DOHH2 (cell line): ENCODE measurements around the gene RRN3.
"Not testable (repeated sequence)": the region's sequence is repeated elsewhere in the genome, so short reads cannot be mapped to it uniquely, and the experiment has no call there.

Experiments
- H3F3A ChIP-seq: fragments of 200-600 bp; sonication (generic), shearing (Covaris generic); 2 replicates; pipeline ENCODE4 v1.6.0; 2016; ENCODE audit warnings: antibody characterized with exemption, mild to moderate bottlenecking; ENCODE audit not compliant: control insufficient read depth, insufficient read depth
- H3K27ac ChIP-seq: fragments of 200-600 bp; sonication (generic); 2 replicates; pipeline ENCODE4 v1.5.1; 2014; ENCODE audit warnings: low read depth, mild to moderate bottlenecking, low read length, moderate library complexity
- H3K27me3 ChIP-seq: fragments of 200-600 bp; sonication (generic); 2 replicates; pipeline ENCODE4 v1.6.1; 2014; ENCODE audit warnings: mild to moderate bottlenecking, low read length, mixed read lengths; ENCODE audit not compliant: control insufficient read depth
- H3K36me3 ChIP-seq: fragments of 200-600 bp; sonication (generic); 2 replicates; pipeline ENCODE4 v1.6.1; 2014; ENCODE audit warnings: mild to moderate bottlenecking, low read length, moderate library complexity, mixed read lengths; ENCODE audit not compliant: control insufficient read depth
- H3K4me1 ChIP-seq: fragments of 200-600 bp; sonication (generic); 2 replicates; pipeline ENCODE4 v1.6.1; 2014; ENCODE audit warnings: mild to moderate bottlenecking, low read length, mixed read lengths; ENCODE audit not compliant: control insufficient read depth
- H3K4me2 ChIP-seq: fragments of 200-600 bp; sonication (generic); 2 replicates; pipeline ENCODE4 v1.6.0; 2014; ENCODE audit warnings: mild to moderate bottlenecking, low read length, moderate library complexity
- H3K4me3 ChIP-seq: fragments of 200-600 bp; sonication (generic); 2 replicates; pipeline ENCODE4 v1.5.1; 2014; ENCODE audit warnings: mild to moderate bottlenecking, low read length, mixed read lengths
- H3K79me2 ChIP-seq: fragments of 200-600 bp; sonication (generic); 2 replicates; pipeline ENCODE4 v1.6.1; 2014; ENCODE audit warnings: mild to moderate bottlenecking, low read length, mixed read lengths; ENCODE audit not compliant: control insufficient read depth
- H3K9me2 ChIP-seq: fragments of 200-600 bp; sonication (generic); replicated peaks from 2 replicates; pipeline ENCODE4 v1.6.1; 2014; ENCODE audit warnings: mild to moderate bottlenecking, low read length, mixed read lengths; ENCODE audit not compliant: control insufficient read depth
- H3K9me3 ChIP-seq: fragments of 200-600 bp; sonication (generic); 2 replicates; pipeline ENCODE4 v1.6.1; 2014; ENCODE audit warnings: antibody characterized with exemption, low read length, mixed read lengths; ENCODE audit not compliant: control insufficient read depth, insufficient read depth
- H4K20me1 ChIP-seq: fragments of 200-600 bp; sonication (generic); 2 replicates; pipeline ENCODE4 v1.6.0; 2014; ENCODE audit warnings: low read depth, mild to moderate bottlenecking, antibody characterized with exemption, low read length, moderate library complexity; ENCODE audit not compliant: control insufficient read depth, insufficient read depth
- CTCF ChIP-seq: fragments of 200-600 bp; sonication (generic); IDR thresholded peaks from one replicate; pipeline ENCODE4 v1.5.1; 2014; ENCODE audit warnings: antibody characterized with exemption, mild to moderate bottlenecking, low read depth, low read length; ENCODE audit not compliant: poor library complexity, severe bottlenecking

The RRN3 gene

DNA sequence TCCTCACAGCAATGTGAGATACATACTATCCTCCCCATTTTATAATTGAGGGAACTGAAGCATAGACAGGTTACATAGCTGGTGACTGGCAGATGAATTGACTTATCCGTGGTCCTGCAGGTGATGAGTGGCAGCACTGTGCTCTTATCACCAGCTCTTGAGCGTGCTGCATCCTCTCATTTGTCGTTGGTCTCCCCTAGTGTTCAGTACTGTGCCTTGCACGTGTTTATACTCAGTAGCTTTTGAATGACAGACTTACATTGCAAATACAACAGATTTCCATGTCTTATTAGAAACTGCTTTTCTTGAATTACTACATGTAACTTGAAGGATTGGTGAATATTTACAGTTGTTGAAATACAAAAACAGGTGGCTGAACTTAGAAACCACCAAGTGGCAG is 71.9 kb downstream of the RRN3 start:
- H3K36me3 ChIP-seq = peaks cover 47% of the 10 kb centered on the region
- not testable (repeated sequence) for H3K79me2 ChIP-seq

DNA sequence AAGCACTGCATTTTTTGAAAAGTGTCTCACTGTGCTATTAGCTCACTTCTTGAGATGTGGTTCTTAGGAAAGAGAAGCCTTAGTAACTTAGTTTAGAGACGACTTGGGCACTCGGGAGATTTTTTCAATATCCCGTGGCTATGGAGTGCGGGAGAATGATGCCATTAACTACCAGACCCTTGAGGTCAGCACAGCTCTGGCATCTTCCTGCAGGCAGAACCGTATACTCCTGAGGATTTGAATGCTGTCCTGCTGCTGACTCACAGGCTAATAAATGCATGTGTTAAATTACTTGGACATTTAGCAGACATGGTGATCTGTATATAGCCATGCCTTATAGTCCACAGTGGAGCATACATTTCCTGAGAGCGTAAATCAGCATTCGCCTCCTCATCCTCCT is 72.6 kb downstream of the RRN3 start:
- not testable (repeated sequence) for H3K9me2 ChIP-seq, H3K27me3 ChIP-seq, H3K4me1 ChIP-seq, H3K9me3 ChIP-seq, H4K20me1 ChIP-seq, H3K4me2 ChIP-seq, H3K4me3 ChIP-seq, H3K27ac ChIP-seq, H3K79me2 ChIP-seq, H3F3A ChIP-seq
- H3K36me3 ChIP-seq = peaks cover 52% of the 10 kb centered on the region

More for the DNA sequence above, 71.9 kb downstream of the RRN3 start:
- not testable (repeated sequence) for H3K27me3 ChIP-seq, H3F3A ChIP-seq, H3K9me3 ChIP-seq, H3K4me3 ChIP-seq, H4K20me1 ChIP-seq, H3K4me1 ChIP-seq, H3K4me2 ChIP-seq, H3K9me2 ChIP-seq, H3K27ac ChIP-seq
- peak; percentile 72 for TF ChIP-seq CTCF

GRCh38 chr16:15016951-15017580 is 77.0 kb downstream of the RRN3 start:
- peaks cover 37% of the 10 kb centered on the region for H3K36me3 ChIP-seq
- H3K4me3 ChIP-seq, H3F3A ChIP-seq, H3K27ac ChIP-seq, H3K4me2 ChIP-seq, H3K27me3 ChIP-seq, H4K20me1 ChIP-seq, H3K9me2 ChIP-seq, H3K9me3 ChIP-seq, H3K4me1 ChIP-seq, H3K79me2 ChIP-seq: not testable (repeated sequence)

- H3K79me2 ChIP-seq, H4K20me1 ChIP-seq, H3K4me2 ChIP-seq, H3K9me2 ChIP-seq, H3K27me3 ChIP-seq, H3K4me1 ChIP-seq, H3F3A ChIP-seq, H3K4me3 ChIP-seq, H3K9me3 ChIP-seq, H3K27ac ChIP-seq: not testable (repeated sequence)
- peaks cover 34% of the 10 kb centered on the region for H3K36me3 ChIP-seq
Observed at GRCh38 chr16:15016354-15016753, 77.7 kb downstream of the RRN3 start.

DNA sequence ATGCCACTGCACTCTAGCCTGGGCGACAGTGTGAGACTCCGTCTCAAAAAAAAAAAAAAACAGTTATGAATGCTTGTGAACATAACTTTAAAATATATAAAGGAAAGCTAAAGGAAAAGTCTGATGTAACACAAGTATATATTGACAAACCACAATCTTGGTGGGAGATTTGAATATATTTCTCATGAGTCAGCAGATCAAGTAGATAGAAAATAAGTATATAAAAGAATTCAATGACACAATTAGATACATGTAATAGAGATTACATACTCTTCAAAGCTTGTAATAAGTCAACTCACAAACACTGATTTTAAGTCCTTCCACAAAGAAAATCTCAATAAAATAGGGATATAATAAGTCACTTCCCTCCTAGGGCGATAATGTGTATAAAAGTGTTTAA is 78.4 kb downstream of the RRN3 start:
- H3K9me2 ChIP-seq, H3K4me3 ChIP-seq, H3K4me2 ChIP-seq, H3K27ac ChIP-seq, H3F3A ChIP-seq, H3K79me2 ChIP-seq, H4K20me1 ChIP-seq, H3K9me3 ChIP-seq, H3K4me1 ChIP-seq, H3K27me3 ChIP-seq: not testable (repeated sequence)
- peaks cover 35% of the 10 kb centered on the region for H3K36me3 ChIP-seq

GRCh38 chr16:15012941-15013340 is 81.1 kb downstream of the RRN3 start:
- H3K4me1 ChIP-seq, H3K27ac ChIP-seq, H3K4me3 ChIP-seq, H3K79me2 ChIP-seq, H3K4me2 ChIP-seq, H3K27me3 ChIP-seq, H3K9me2 ChIP-seq, H4K20me1 ChIP-seq, H3F3A ChIP-seq, H3K9me3 ChIP-seq: not testable (repeated sequence)
- peaks cover 29% of the 10 kb centered on the region for H3K36me3 ChIP-seq
